ENCODE data around the gene PDE7B.

Gene PDE7B

DNA sequence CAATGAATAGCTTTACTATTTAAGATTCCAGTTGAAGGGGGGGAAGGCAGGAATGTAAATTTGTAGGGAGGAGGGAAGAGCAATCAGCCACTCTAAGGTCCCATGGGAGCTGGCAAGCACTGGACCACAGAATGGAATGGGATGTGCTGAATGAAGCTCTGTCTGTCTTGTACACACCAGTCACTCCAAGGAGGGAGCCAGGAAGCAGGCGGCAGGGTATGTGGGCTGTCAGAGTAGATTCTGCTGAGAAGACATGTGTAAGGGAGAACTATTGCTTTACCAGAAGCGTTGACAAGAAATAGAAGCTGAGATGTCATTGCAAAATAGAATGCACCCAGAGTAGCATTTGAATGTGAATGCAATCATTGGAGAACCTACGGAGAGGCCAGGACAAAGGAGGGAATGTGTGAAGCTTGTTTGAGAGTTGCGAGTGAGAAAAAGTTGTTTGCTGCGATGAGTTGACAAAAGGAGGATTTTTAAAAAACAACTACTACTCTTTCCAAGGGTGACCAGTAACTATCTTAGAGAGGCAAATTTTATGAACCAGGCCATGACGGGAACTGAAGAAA is 25.2 kb upstream of the PDE7B start:
- Histone ChIP-seq H3K36me3 (ENCODE audit: insufficient read depth, low read length) (no peaks in the 10 kb centered on the region), H3K79me2 (ENCODE audit: insufficient read depth, low read length) (no peaks in the 10 kb centered on the region), H3K9ac (ENCODE audit: low read length) (no peak overlapping the region), H3F3A (ENCODE audit: insufficient read depth, low read length) (no peaks in the 10 kb centered on the region), H3K4me2 (ENCODE audit: low read length) (no peak overlapping the region), H3K4me1 (ENCODE audit: insufficient read depth, low read length, severe bottlenecking) (no peaks in the 10 kb centered on the region), H3K27ac (ENCODE audit: low read depth, low read length, poor library complexity, severe bottlenecking) (no peak overlapping the region), H3K9me3 (ENCODE audit: low read length) (no peaks in the 10 kb centered on the region), H4K20me1 (ENCODE audit: insufficient read depth, low read length) (no peaks in the 10 kb centered on the region), H3K27me3 (ENCODE audit: insufficient read depth, low read length) (no peaks in the 10 kb centered on the region), H3K4me3 (ENCODE audit: low read depth, low read length, poor library complexity, severe bottlenecking) (no peak overlapping the region), H2AFZ (ENCODE audit: low read length) (no peak overlapping the region), H3K9me2 (ENCODE audit: low read depth, low read length) (no peaks in the 10 kb centered on the region)
- TF ChIP-seq, protein P1, sequence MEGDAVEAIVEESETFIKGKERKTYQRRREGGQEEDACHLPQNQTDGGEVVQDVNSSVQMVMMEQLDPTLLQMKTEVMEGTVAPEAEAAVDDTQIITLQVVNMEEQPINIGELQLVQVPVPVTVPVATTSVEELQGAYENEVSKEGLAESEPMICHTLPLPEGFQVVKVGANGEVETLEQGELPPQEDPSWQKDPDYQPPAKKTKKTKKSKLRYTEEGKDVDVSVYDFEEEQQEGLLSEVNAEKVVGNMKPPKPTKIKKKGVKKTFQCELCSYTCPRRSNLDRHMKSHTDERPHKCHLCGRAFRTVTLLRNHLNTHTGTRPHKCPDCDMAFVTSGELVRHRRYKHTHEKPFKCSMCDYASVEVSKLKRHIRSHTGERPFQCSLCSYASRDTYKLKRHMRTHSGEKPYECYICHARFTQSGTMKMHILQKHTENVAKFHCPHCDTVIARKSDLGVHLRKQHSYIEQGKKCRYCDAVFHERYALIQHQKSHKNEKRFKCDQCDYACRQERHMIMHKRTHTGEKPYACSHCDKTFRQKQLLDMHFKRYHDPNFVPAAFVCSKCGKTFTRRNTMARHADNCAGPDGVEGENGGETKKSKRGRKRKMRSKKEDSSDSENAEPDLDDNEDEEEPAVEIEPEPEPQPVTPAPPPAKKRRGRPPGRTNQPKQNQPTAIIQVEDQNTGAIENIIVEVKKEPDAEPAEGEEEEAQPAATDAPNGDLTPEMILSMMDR (IDR thresholded peaks at IDR 0.05; ENCODE audit: low read length) = no peak
- no peak for TF ChIP-seq EZH2 (IDR thresholded peaks at IDR 0.05; ENCODE audit: borderline replicate concordance, low read length)

- TF ChIP-seq EZH2 (IDR thresholded peaks at IDR 0.05; ENCODE audit: borderline replicate concordance, low read length) = no peak
- TF ChIP-seq, protein P1 (IDR thresholded peaks at IDR 0.05; ENCODE audit: low read length) = no peak
- no peaks in the 10 kb centered on the region for H3K27me3 ChIP-seq (ENCODE audit: insufficient read depth, low read length)
These were observed 23.5 kb upstream of the PDE7B start for GRCh38 chr6:135828021-135828420.

GRCh38 chr6:135830452-135830881 is 21.0 kb upstream of the PDE7B start:
- no peak overlapping the region for H3K4me3 ChIP-seq (ENCODE audit: low read depth, low read length, poor library complexity, severe bottlenecking)
- no peaks in the 10 kb centered on the region for H3K4me1 ChIP-seq (ENCODE audit: insufficient read depth, low read length, severe bottlenecking)
- no peaks in the 10 kb centered on the region for H3K79me2 ChIP-seq (ENCODE audit: insufficient read depth, low read length)
- H4K20me1 ChIP-seq (ENCODE audit: insufficient read depth, low read length) = no peaks in the 10 kb centered on the region
- H3K27me3 ChIP-seq (ENCODE audit: insufficient read depth, low read length) = no peaks in the 10 kb centered on the region
- H3K9ac ChIP-seq (ENCODE audit: low read length) = no peak overlapping the region
- no peaks in the 10 kb centered on the region for H3K36me3 ChIP-seq (ENCODE audit: insufficient read depth, low read length)
- H3F3A ChIP-seq (ENCODE audit: insufficient read depth, low read length) = no peaks in the 10 kb centered on the region
- no peaks in the 10 kb centered on the region for H3K9me2 ChIP-seq (ENCODE audit: low read depth, low read length)
- H3K9me3 ChIP-seq (ENCODE audit: low read length) = no peaks in the 10 kb centered on the region
- no peak overlapping the region for H3K27ac ChIP-seq (ENCODE audit: low read depth, low read length, poor library complexity, severe bottlenecking)
- H2AFZ ChIP-seq (ENCODE audit: low read length) = no peak overlapping the region
- no peak overlapping the region for H3K4me2 ChIP-seq (ENCODE audit: low read length)
- TF ChIP-seq, protein P1 (IDR thresholded peaks at IDR 0.05; ENCODE audit: low read length) = no peak
- TF ChIP-seq EZH2 (IDR thresholded peaks at IDR 0.05; ENCODE audit: borderline replicate concordance, low read length) = no peak

More at GRCh38 chr6:135828021-135828420, 23.5 kb upstream of the PDE7B start:
- Histone ChIP-seq H3F3A (ENCODE audit: insufficient read depth, low read length) (no peaks in the 10 kb centered on the region), H3K79me2 (ENCODE audit: insufficient read depth, low read length) (no peaks in the 10 kb centered on the region), H3K9ac (ENCODE audit: low read length) (no peak overlapping the region), H3K4me1 (ENCODE audit: insufficient read depth, low read length, severe bottlenecking) (no peaks in the 10 kb centered on the region), H3K9me3 (ENCODE audit: low read length) (no peaks in the 10 kb centered on the region), H3K27ac (ENCODE audit: low read depth, low read length, poor library complexity, severe bottlenecking) (no peak overlapping the region), H3K4me2 (ENCODE audit: low read length) (no peak overlapping the region), H3K4me3 (ENCODE audit: low read depth, low read length, poor library complexity, severe bottlenecking) (no peak overlapping the region), H2AFZ (ENCODE audit: low read length) (no peak overlapping the region), H4K20me1 (ENCODE audit: insufficient read depth, low read length) (no peaks in the 10 kb centered on the region), H3K9me2 (ENCODE audit: low read depth, low read length) (no peaks in the 10 kb centered on the region), H3K36me3 (ENCODE audit: insufficient read depth, low read length) (no peaks in the 10 kb centered on the region)

Data from OCI-LY1 (cell line).